Peyer's patch (tissue), 4 donors: ENCODE results near the gene PPP1R26.

Experiments
- CTCF ChIP-seq, 6 experiments: fragments of 450-650 bp in 4 of 6; fragments of 200-600 bp in 2 of 6; sonication (generic) in 1 of 6; IDR thresholded peaks; one replicate each; pipeline ENCODE4 v1.5.1; 2017 to 2019; ENCODE audit warnings: antibody characterized with exemption in 6 of 6, mild to moderate bottlenecking in 3 of 6, moderate library complexity in 1 of 6
- POLR2A ChIP-seq, 2 donors: fragments of 450-650 bp; IDR thresholded peaks; one replicate each; pipeline ENCODE4 v1.5.1; 2017; ENCODE audit warnings: antibody characterized with exemption in 2 of 2, mild to moderate bottlenecking in 2 of 2, moderate library complexity in 2 of 2

DNA sequence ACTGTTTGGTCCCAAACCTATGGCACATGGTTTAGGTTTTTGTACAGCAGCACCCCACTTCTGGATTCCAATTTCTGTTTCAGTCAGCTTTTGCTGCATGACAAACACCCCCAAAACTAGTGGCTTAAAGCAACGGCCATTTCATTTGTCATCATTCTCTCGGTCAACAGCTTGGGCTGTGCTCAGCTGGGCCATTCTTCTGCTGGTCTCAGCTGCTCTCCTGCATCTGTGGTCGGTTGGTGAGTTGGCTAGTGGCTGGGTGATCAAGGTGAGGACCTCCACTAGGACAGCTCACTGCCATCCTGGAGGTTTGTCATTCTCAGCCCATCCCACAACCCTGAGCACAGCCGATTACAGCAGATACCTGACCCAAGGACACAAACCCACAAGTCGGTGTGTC is 24.8 kb upstream of the PPP1R26 start:
- TF ChIP-seq POLR2A (IDR thresholded peaks at IDR 0.05) (no peak), CTCF (IDR thresholded peaks at IDR 0.05) (no peak)
